Liver (tissue), 9 donors: ENCODE results near the gene SEPHS2. TPM values are rescaled to one million over a fixed set of nuclear protein-coding genes. Genes with fewer than 3 reads are reported as not detected.

ENCODE experiments used
- DNase-seq: peaks from one replicate; pipeline ENCODE4 v3.0.0-alpha.2; 2017; ENCODE audit warnings: low spot score
- H3K27ac ChIP-seq, 2 donors: one replicate each; pipeline ENCODE4 v1.7.0; 2013; ENCODE audit warnings: inconsistent platforms in 2 of 2, low read length in 2 of 2, control low read depth in 1 of 2, low read depth in 1 of 2, mild to moderate bottlenecking in 1 of 2
- H3K27me3 ChIP-seq, 4 donors: one replicate each; pipeline versions ENCODE4 v1.6.1 to v1.7.0; 2013; ENCODE audit warnings: low read length in 3 of 4, inconsistent platforms in 1 of 4, mild to moderate bottlenecking in 1 of 4, moderate library complexity in 1 of 4; ENCODE audit not compliant: control insufficient read depth in 4 of 4, insufficient read depth in 4 of 4
- H3K36me3 ChIP-seq, 4 donors: one replicate each; pipeline versions ENCODE4 v1.6.1 to v1.7.0; 2013; ENCODE audit warnings: low read length in 3 of 4, mild to moderate bottlenecking in 3 of 4, low read depth in 1 of 4, moderate library complexity in 1 of 4; ENCODE audit not compliant: control insufficient read depth in 4 of 4, insufficient read depth in 3 of 4
- H3K4me1 ChIP-seq, 4 donors: one replicate each; pipeline versions ENCODE4 v1.6.1 to v1.7.0; 2013; ENCODE audit warnings: low read length in 3 of 4, mild to moderate bottlenecking in 3 of 4, moderate library complexity in 1 of 4; ENCODE audit not compliant: control insufficient read depth in 4 of 4, insufficient read depth in 4 of 4
- H3K4me3 ChIP-seq, 3 donors: one replicate each; pipeline versions ENCODE4 v1.6.1 to v1.7.0; 2013; ENCODE audit warnings: low read length in 3 of 3, control low read depth in 1 of 3, low read depth in 1 of 3, mild to moderate bottlenecking in 1 of 3
- H3K9ac ChIP-seq, 2 donors: one replicate each; pipeline ENCODE4 v1.7.0; 2013; ENCODE audit warnings: low read length in 2 of 2, mild to moderate bottlenecking in 2 of 2, moderate library complexity in 2 of 2, control low read depth in 1 of 2, low read depth in 1 of 2
- H3K9me3 ChIP-seq, 4 donors: one replicate each; pipeline versions ENCODE4 v1.6.1 to v1.7.0; 2013; ENCODE audit warnings: low read length in 3 of 4; ENCODE audit not compliant: control insufficient read depth in 4 of 4
- EGR1 ChIP-seq, 2 donors: IDR thresholded peaks; 2 replicates each; pipeline ENCODE4 v1.6.1; 2016 to 2018; ENCODE audit warnings: antibody characterized with exemption in 2 of 2, low read depth in 2 of 2
- FOXA1 ChIP-seq: IDR thresholded peaks from 2 replicates; pipeline ENCODE4 v1.6.1; 2016; ENCODE audit warnings: antibody characterized with exemption
- FOXA2 ChIP-seq: IDR thresholded peaks from 2 replicates; pipeline ENCODE4 v1.6.1; 2016; ENCODE audit warnings: antibody characterized with exemption
- GABPA ChIP-seq, 2 donors: IDR thresholded peaks in 1 of 2; conservative IDR thresholded peaks in 1 of 2; 2 replicates each; pipeline ENCODE4 v1.6.1; 2016; ENCODE audit warnings: antibody characterized with exemption in 2 of 2, mild to moderate bottlenecking in 1 of 2, moderate library complexity in 1 of 2
- HNF4A ChIP-seq, 2 donors: conservative IDR thresholded peaks; 2 replicates each; pipeline ENCODE4 v1.6.1; 2016; ENCODE audit warnings: antibody characterized with exemption in 2 of 2, mild to moderate bottlenecking in 2 of 2
- HNF4G ChIP-seq: IDR thresholded peaks from 2 replicates; pipeline ENCODE4 v1.6.1; 2016; ENCODE audit warnings: antibody characterized with exemption
- JUND ChIP-seq, 2 donors: IDR thresholded peaks; 2 replicates each; pipeline ENCODE4 v1.6.1; 2016; ENCODE audit warnings: antibody characterized with exemption in 2 of 2
- NR2F2 ChIP-seq: IDR thresholded peaks from 2 replicates; pipeline ENCODE4 v1.6.1; 2016; ENCODE audit warnings: antibody characterized with exemption
- RAD21 ChIP-seq, 2 donors: IDR thresholded peaks; 2 replicates each; pipeline ENCODE4 v1.6.1; 2016; ENCODE audit warnings: antibody characterized with exemption in 2 of 2, mild to moderate bottlenecking in 2 of 2
- RXRA ChIP-seq, 2 donors: IDR thresholded peaks; 2 replicates each; pipeline ENCODE4 v1.6.1; 2017 to 2018; ENCODE audit warnings: antibody characterized with exemption in 2 of 2, mild to moderate bottlenecking in 1 of 2
- SP1 ChIP-seq: IDR thresholded peaks from 2 replicates; pipeline ENCODE4 v1.6.1; 2018; ENCODE audit warnings: antibody characterized with exemption, mild to moderate bottlenecking
- TAF1 ChIP-seq: conservative IDR thresholded peaks from 2 replicates; pipeline ENCODE4 v1.6.1; 2016; ENCODE audit warnings: antibody characterized with exemption, mild to moderate bottlenecking
- YY1 ChIP-seq: IDR thresholded peaks from 2 replicates; pipeline ENCODE4 v1.6.1; 2016; ENCODE audit warnings: antibody characterized with exemption, mild to moderate bottlenecking
- WGBS: extraction: QIAGEN DNeasy Blood & Tissue Kit; methylation state at CpG from one replicate; pipeline ENCODE4 v1.1.7; 2013; 5-methylcytosine and 5-hydroxymethylcytosine counted together
- polyA plus RNA-seq, 2 donors: library from polyadenylated mRNA; stranded (reverse) in 1 of 2; unstranded in 1 of 2; fragments of 200-250 nt in 1 of 2; fragments of >200 nt in 1 of 2; fragmentation: Nextera tagmentation in 1 of 2; extraction: Ambion mirVana in 1 of 2; gene quantifications; one replicate each; pipeline versions ENCODE4 v1.2.1 to v1.2.3, GENCODE V29; 2013 to 2015
- total RNA-seq, 2 donors: library from RNA; depleted of rRNA; stranded (reverse); fragments of >200 nt; gene quantifications; one replicate each; pipeline ENCODE4 v1.2.3, GENCODE V29; 2014
- TF ChIP-seq, protein P1 (sequence below): fragments of 150-350 bp; IDR thresholded peaks from 2 replicates; pipeline ENCODE4 v1.5.1; 2017; ENCODE audit warnings: improper control_type of control experiment, low read depth, low read length; ENCODE audit not compliant: missing input control
- TF ChIP-seq, protein P2 (sequence below): IDR thresholded peaks from 2 replicates; pipeline ENCODE4 v1.6.1; 2016; ENCODE audit warnings: antibody characterized with exemption
- TF ChIP-seq, protein P3 (sequence below): IDR thresholded peaks from 2 replicates; pipeline ENCODE4 v1.6.1; 2016; ENCODE audit warnings: antibody characterized with exemption
- TF ChIP-seq, protein P4 (sequence below): IDR thresholded peaks from 2 replicates; pipeline ENCODE4 v1.6.1; 2016; ENCODE audit warnings: antibody characterized with exemption, mild to moderate bottlenecking
- TF ChIP-seq, protein P5 (sequence below): IDR thresholded peaks from 2 replicates; pipeline ENCODE4 v1.6.1; 2016; ENCODE audit warnings: antibody characterized with exemption
- donor health status: healthy.
- donor health status: healthy.
- donor health status: healthy.
- donor health status: healthy.
- donor health status: healthy.

SEPHS2 gene
- total and polyA plus RNA-seq, 4 donors: 50.1 to 241 (median 132) TPM

DNA sequence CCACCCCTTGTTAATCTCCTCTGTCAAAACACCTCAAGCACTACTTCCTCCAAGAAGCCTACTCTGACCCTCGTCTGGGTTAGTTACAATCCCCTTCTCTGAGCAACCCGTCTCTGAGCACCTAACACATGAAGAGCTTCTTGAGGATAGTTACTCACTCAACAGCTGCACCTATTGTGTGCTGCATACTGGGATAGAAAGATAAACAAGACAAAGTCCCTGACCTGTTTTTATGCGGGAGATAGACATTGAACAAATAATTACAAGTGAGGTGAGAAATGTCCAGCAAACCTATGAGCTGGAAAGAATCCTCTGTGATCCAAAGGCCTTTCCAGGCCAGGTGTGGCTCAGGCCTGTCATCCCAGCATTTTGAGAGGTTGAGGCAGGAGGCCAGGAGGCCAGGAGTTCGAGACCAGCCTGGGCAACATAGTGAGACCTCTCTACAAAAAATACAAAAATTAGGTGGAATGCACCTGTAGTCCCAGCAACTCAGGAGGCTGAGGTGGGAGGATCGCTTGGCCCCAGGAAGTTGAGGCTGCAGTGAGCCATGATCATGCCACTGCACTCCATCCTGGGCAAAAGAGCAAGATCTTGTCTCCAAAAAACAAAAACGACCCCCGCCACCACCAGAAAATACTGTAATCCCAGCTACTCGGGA, 43.8 kb downstream of the SEPHS2 start:
- H3K36me3 ChIP-seq: peaks cover 0 to 3% (median 1%) of the 10 kb centered on the region in 4 donors
- H3K27ac ChIP-seq: peak overlapping the region; percentile 43 to 84
- H3K27me3 ChIP-seq: no peaks in the 10 kb centered on the region
- no peak overlapping the region for H3K4me3 ChIP-seq
- peak; percentile 94 for TF ChIP-seq SP1
- TF ChIP-seq HNF4A (conservative IDR thresholded peaks at IDR 0.05): peak; percentile 82 to 91
- TF ChIP-seq, protein P1, sequence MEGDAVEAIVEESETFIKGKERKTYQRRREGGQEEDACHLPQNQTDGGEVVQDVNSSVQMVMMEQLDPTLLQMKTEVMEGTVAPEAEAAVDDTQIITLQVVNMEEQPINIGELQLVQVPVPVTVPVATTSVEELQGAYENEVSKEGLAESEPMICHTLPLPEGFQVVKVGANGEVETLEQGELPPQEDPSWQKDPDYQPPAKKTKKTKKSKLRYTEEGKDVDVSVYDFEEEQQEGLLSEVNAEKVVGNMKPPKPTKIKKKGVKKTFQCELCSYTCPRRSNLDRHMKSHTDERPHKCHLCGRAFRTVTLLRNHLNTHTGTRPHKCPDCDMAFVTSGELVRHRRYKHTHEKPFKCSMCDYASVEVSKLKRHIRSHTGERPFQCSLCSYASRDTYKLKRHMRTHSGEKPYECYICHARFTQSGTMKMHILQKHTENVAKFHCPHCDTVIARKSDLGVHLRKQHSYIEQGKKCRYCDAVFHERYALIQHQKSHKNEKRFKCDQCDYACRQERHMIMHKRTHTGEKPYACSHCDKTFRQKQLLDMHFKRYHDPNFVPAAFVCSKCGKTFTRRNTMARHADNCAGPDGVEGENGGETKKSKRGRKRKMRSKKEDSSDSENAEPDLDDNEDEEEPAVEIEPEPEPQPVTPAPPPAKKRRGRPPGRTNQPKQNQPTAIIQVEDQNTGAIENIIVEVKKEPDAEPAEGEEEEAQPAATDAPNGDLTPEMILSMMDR: no peak
- TF ChIP-seq, protein P2, sequence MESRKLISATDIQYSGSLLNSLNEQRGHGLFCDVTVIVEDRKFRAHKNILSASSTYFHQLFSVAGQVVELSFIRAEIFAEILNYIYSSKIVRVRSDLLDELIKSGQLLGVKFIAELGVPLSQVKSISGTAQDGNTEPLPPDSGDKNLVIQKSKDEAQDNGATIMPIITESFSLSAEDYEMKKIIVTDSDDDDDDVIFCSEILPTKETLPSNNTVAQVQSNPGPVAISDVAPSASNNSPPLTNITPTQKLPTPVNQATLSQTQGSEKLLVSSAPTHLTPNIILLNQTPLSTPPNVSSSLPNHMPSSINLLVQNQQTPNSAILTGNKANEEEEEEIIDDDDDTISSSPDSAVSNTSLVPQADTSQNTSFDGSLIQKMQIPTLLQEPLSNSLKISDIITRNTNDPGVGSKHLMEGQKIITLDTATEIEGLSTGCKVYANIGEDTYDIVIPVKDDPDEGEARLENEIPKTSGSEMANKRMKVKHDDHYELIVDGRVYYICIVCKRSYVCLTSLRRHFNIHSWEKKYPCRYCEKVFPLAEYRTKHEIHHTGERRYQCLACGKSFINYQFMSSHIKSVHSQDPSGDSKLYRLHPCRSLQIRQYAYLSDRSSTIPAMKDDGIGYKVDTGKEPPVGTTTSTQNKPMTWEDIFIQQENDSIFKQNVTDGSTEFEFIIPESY: peak; percentile 65
- TF ChIP-seq GABPA (IDR thresholded peaks at IDR 0.05 in 1 of 2, conservative IDR thresholded peaks at IDR 0.05 in 1 of 2): no peak
- TF ChIP-seq, protein P3, sequence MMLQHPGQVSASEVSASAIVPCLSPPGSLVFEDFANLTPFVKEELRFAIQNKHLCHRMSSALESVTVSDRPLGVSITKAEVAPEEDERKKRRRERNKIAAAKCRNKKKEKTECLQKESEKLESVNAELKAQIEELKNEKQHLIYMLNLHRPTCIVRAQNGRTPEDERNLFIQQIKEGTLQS: peak; percentile 25
- TF ChIP-seq YY1: peak; percentile 56
- TF ChIP-seq, protein P4, sequence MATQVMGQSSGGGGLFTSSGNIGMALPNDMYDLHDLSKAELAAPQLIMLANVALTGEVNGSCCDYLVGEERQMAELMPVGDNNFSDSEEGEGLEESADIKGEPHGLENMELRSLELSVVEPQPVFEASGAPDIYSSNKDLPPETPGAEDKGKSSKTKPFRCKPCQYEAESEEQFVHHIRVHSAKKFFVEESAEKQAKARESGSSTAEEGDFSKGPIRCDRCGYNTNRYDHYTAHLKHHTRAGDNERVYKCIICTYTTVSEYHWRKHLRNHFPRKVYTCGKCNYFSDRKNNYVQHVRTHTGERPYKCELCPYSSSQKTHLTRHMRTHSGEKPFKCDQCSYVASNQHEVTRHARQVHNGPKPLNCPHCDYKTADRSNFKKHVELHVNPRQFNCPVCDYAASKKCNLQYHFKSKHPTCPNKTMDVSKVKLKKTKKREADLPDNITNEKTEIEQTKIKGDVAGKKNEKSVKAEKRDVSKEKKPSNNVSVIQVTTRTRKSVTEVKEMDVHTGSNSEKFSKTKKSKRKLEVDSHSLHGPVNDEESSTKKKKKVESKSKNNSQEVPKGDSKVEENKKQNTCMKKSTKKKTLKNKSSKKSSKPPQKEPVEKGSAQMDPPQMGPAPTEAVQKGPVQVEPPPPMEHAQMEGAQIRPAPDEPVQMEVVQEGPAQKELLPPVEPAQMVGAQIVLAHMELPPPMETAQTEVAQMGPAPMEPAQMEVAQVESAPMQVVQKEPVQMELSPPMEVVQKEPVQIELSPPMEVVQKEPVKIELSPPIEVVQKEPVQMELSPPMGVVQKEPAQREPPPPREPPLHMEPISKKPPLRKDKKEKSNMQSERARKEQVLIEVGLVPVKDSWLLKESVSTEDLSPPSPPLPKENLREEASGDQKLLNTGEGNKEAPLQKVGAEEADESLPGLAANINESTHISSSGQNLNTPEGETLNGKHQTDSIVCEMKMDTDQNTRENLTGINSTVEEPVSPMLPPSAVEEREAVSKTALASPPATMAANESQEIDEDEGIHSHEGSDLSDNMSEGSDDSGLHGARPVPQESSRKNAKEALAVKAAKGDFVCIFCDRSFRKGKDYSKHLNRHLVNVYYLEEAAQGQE: peak; percentile 42
- no peak for TF ChIP-seq EGR1 (IDR thresholded peaks at IDR 0.05; ENCODE audit: low read depth in 2 of 2)
- peak; percentile 56 to 78 for TF ChIP-seq RXRA (IDR thresholded peaks at IDR 0.05)
- TF ChIP-seq RAD21 (IDR thresholded peaks at IDR 0.05): peak in 1 of 2 donors; percentile 21
- TF ChIP-seq JUND (IDR thresholded peaks at IDR 0.05): peak in 1 of 2 donors; percentile 64
- TF ChIP-seq NR2F2: no peak
- peak; percentile 89 for TF ChIP-seq FOXA1
- peak; percentile 66 for TF ChIP-seq HNF4G
- TF ChIP-seq, protein P5, sequence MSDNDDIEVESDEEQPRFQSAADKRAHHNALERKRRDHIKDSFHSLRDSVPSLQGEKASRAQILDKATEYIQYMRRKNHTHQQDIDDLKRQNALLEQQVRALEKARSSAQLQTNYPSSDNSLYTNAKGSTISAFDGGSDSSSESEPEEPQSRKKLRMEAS: peak; percentile 34
- no peak for TF ChIP-seq TAF1
- TF ChIP-seq FOXA2: peak; percentile 86
- peaks cover 6 to 25% (median 17%) of the 10 kb centered on the region in 4 donors for H3K4me1 ChIP-seq
- H3K9me3 ChIP-seq: no peaks in the 10 kb centered on the region
- H3K9ac ChIP-seq: no peak overlapping the region
- DNase-seq: no peak
- WGBS: 64% methylated on average over 8 of the region's 8 CpGs
